NCI-H2107 treated with DMSO at 0.1 percent for 48 hours (cell line): ENCODE measurements around the gene JARID2.
A peak's percentile ranks its signal among the peaks of the same experiment; 100 is the strongest.

ENCODE experiments used
- DNase-seq: peaks from one replicate; lab custom pipeline; 2025; ENCODE audit not compliant: unreplicated experiment; lab: John Stamatoyannopoulos, UW

The JARID2 gene

GRCh38 chr6:15457121-15457650 is 211.3 kb downstream of the JARID2 start:
- DNase-seq = no peak

- no peak for DNase-seq
Observed at GRCh38 chr6:15458021-15458459, 212.2 kb downstream of the JARID2 start.

- DNase-seq = no peak
Observed at GRCh38 chr6:15460110-15460727, 214.3 kb downstream of the JARID2 start.

GRCh38 chr6:15461127-15461944 is 215.5 kb downstream of the JARID2 start:
- no peak for DNase-seq

GRCh38 chr6:15462256-15462655 is 216.4 kb downstream of the JARID2 start:
- DNase-seq = no peak

GRCh38 chr6:15462717-15463525 is 217.1 kb downstream of the JARID2 start:
- no peak for DNase-seq

- no peak for DNase-seq
Observed at GRCh38 chr6:15464211-15464725, 218.4 kb downstream of the JARID2 start.

- DNase-seq = no peak
Observed at GRCh38 chr6:15465212-15465611, 219.3 kb downstream of the JARID2 start.

GRCh38 chr6:15470746-15471145 is 224.9 kb downstream of the JARID2 start:
- DNase-seq = no peak

GRCh38 chr6:15472621-15473020 is 226.8 kb downstream of the JARID2 start:
- no peak for DNase-seq

- no peak for DNase-seq
Observed at GRCh38 chr6:15473174-15473573, 227.3 kb downstream of the JARID2 start.

GRCh38 chr6:15473741-15474161 is 227.9 kb downstream of the JARID2 start:
- no peak for DNase-seq

GRCh38 chr6:15474196-15474595 is 228.3 kb downstream of the JARID2 start:
- DNase-seq = no peak

- DNase-seq = peak; percentile 60
Observed at GRCh38 chr6:15475261-15475660, 229.4 kb downstream of the JARID2 start.

GRCh38 chr6:15475872-15476271 is 230.0 kb downstream of the JARID2 start:
- no peak for DNase-seq

GRCh38 chr6:15476631-15477380 is 230.9 kb downstream of the JARID2 start:
- DNase-seq = no peak

GRCh38 chr6:15477746-15478145 is 231.9 kb downstream of the JARID2 start:
- no peak for DNase-seq

GRCh38 chr6:15479761-15480160 is 233.9 kb downstream of the JARID2 start:
- no peak for DNase-seq

- DNase-seq = no peak
Observed at GRCh38 chr6:15480525-15480924, 234.7 kb downstream of the JARID2 start.
